Progenitor cell of endocrine pancreas (in vitro differentiated cells): Measurements from ENCODE around the gene KDM1A. TPM values are rescaled to one million over a fixed set of nuclear protein-coding genes. Genes with fewer than 3 reads are reported as not detected.

Source experiments
- DNase-seq: peaks from one replicate; pipeline ENCODE4 v3.0.0; 2021; ENCODE audit warnings: low spot score; ENCODE audit not compliant: unreplicated experiment
- H3K27ac Mint-ChIP-seq: 2 replicates; pipeline ENCODE4 v1.8.0; 2021; ENCODE audit warnings: mild to moderate bottlenecking, moderate library complexity, mixed read lengths
- H3K27me3 Mint-ChIP-seq: 2 replicates; pipeline ENCODE4 v1.8.0; 2021; ENCODE audit warnings: mixed read lengths
- H3K36me3 Mint-ChIP-seq: 2 replicates; pipeline ENCODE4 v1.8.0; 2022; ENCODE audit warnings: mixed read lengths; ENCODE audit not compliant: insufficient read depth
- H3K4me1 Mint-ChIP-seq: 2 replicates; pipeline ENCODE4 v1.8.0; 2021; ENCODE audit warnings: low read depth, mixed read lengths
- H3K4me3 Mint-ChIP-seq: 2 replicates; pipeline ENCODE4 v1.8.0; 2021; ENCODE audit warnings: low read depth, mild to moderate bottlenecking, moderate library complexity, mixed read lengths
- H3K9me3 Mint-ChIP-seq: 2 replicates; pipeline ENCODE4 v1.8.0; 2021; ENCODE audit warnings: low read depth, mixed read lengths
- long read RNA-seq: library from polyadenylated mRNA; unstranded; transcript quantifications from one replicate; pipeline ENCODE4 v2.0.0, GENCODE V29; 2020
- total RNA-seq: library from RNA; stranded (reverse); gene quantifications from 2 replicates; pipeline ENCODE4 v1.2.1, GENCODE V29; 2021
- TF ChIP-seq, protein P1 (sequence below): fragments of 200-600 bp; sonication (generic); IDR thresholded peaks from one replicate; pipeline ENCODE4 v1.5.0; 2021; ENCODE audit warnings: antibody characterized with exemption, mild to moderate bottlenecking; ENCODE audit not compliant: unreplicated experiment

The KDM1A gene
- total RNA-seq = 190 and 197 TPM in 2 replicates
- long read RNA-seq, transcript KDM1A-201 (19 exons, 3,033 nt) = major isoform, 9 of 69 reads
- long read RNA-seq, partial matches to known transcripts = 47 of 69 reads
- long read RNA-seq, other reads (novel, unspliced or antisense) = 9 of 69 reads

DNA sequence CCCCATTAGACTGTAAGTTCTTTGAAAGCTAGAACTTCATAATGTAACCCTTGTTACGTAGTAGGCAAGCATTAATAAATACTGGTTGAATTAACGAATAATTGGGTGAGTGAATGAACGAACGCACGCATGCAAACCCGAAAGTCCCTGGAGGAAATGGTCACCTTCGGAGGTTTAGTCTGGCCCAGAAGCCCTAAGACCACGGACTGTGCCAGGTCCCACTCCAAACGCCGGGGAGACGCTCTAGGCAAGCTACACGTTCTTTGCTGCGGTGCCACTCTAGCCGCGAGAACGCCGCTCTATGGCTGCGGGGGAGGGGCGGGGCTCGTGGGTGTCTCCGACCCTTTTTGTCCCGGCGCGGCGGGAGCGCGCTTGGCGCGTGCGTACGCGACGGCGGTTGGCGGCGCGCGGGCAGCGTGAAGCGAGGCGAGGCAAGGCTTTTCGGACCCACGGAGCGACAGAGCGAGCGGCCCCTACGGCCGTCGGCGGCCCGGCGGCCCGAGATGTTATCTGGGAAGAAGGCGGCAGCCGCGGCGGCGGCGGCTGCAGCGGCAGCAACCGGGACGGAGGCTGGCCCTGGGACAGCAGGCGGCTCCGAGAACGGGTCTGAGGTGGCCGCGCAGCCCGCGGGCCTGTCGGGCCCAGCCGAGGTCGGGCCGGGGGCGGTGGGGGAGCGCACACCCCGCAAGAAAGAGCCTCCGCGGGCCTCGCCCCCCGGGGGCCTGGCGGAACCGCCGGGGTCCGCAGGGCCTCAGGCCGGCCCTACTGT is at the start of gene KDM1A:
KDM1A (plus strand) TSS at position 375 of the 769 bp plus-strand sequence; CDS start at position 504, 129 bp downstream.
- DNase-seq = peak; percentile 93
- TF ChIP-seq, protein P1, sequence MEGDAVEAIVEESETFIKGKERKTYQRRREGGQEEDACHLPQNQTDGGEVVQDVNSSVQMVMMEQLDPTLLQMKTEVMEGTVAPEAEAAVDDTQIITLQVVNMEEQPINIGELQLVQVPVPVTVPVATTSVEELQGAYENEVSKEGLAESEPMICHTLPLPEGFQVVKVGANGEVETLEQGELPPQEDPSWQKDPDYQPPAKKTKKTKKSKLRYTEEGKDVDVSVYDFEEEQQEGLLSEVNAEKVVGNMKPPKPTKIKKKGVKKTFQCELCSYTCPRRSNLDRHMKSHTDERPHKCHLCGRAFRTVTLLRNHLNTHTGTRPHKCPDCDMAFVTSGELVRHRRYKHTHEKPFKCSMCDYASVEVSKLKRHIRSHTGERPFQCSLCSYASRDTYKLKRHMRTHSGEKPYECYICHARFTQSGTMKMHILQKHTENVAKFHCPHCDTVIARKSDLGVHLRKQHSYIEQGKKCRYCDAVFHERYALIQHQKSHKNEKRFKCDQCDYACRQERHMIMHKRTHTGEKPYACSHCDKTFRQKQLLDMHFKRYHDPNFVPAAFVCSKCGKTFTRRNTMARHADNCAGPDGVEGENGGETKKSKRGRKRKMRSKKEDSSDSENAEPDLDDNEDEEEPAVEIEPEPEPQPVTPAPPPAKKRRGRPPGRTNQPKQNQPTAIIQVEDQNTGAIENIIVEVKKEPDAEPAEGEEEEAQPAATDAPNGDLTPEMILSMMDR = peak; percentile 38
- Mint-ChIP-seq H3K27ac (peak within 1 kb of the TSS; percentile 98), H3K4me3 (peak within 1 kb of the TSS; percentile 93), H3K9me3 (peaks cover 10% of the 10 kb centered on the region), H3K36me3 (peaks cover 22% of the 10 kb centered on the region), H3K27me3 (no peaks in the 10 kb centered on the region), H3K4me1 (peaks cover 8% of the 10 kb centered on the region)

DNA sequence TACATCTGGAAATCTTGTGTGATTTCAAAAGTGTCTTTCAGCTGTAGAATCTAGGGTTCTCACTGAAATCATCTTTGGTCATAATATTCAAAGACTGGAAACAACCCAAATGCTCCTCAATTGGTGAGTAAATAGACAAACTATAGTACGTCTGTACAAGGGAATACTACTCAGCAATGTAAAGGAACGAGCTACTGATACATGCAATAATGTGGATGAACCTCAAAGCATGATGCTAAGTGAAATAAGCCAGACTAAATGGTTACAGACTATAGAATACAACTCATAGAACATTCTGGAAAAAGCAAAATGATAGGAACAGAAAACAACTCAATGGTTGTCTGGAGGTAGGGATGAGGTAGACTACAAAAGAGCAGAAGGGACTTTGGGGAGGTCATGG is 49.2 kb upstream of the KDM1A start:
- H3K4me3 Mint-ChIP-seq = no peak overlapping the region
- TF ChIP-seq, protein P1 = no peak
- peaks cover 40% of the 10 kb centered on the region for H3K27me3 Mint-ChIP-seq
- H3K27ac Mint-ChIP-seq = no peak overlapping the region
- no peak for DNase-seq
- H3K36me3 Mint-ChIP-seq = peaks cover 2% of the 10 kb centered on the region
- peaks cover 5% of the 10 kb centered on the region for H3K4me1 Mint-ChIP-seq
- H3K9me3 Mint-ChIP-seq = peaks cover 12% of the 10 kb centered on the region

DNA sequence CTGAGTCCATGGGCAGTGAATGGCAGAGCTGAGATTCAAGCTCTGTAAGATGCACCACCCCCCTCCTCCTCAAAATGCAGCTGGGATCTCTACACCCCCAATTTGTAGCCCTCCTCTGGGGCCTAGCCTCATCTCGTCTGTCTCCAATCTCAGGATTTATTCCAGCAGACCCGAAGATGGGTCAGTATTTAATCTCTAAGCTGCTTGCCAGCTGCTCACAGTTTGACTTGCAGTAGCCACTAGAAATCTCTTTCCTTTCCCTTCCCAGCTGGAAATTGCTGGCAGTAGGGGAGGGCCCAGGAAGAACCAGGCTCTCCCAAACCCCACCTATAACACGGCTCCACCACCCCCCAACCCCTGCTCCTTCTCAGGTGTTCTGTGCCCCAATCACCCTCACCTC is 48.1 kb upstream of the KDM1A start:
- DNase-seq = no peak
- Mint-ChIP-seq H3K9me3 (peaks cover 7% of the 10 kb centered on the region), H3K4me1 (peaks cover 5% of the 10 kb centered on the region), H3K27me3 (peaks cover 40% of the 10 kb centered on the region), H3K36me3 (peaks cover 2% of the 10 kb centered on the region), H3K27ac (peak overlapping the region; percentile 15), H3K4me3 (no peak overlapping the region)
- TF ChIP-seq, protein P1 = no peak

DNA sequence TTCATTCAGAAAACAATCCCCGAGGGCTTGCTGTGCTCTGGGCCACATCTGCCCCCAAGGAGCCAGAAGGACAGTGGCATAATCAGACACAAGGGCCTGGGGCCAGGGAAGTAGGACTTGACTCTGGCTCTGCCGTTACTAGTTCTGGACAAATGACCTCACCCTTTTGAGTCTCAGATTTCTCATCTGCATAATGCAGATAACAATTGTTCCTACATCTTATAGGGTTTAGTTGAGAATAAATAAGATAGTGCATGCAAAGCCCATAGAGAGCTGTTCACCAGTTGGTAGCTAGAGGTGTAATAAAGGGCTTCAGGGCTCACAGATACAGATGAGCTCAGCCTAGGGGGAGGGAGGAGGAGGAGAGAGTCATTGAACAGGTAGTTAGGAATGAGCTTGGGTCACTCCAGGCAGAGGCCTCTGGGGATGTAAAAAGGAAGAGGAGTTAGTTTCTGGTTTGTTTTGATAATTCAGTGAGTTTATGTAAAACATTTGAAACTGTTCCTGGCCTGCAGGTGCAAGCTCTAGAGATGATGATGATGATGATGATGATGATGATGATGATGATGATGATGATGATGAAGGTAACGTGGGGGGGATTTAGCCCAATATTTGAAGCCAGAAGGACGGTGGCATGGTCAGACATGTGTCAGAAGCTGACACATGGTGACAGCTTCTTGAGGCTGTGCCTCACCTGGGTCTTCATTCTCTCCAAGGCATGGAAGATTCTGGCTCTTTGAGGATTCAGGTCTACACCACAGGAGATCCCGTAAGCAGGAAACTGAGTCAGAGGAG is 47.5 kb upstream of the KDM1A start:
- Mint-ChIP-seq H3K9me3 (peaks cover under 1% of the 10 kb centered on the region), H3K4me3 (no peak overlapping the region), H3K36me3 (no peaks in the 10 kb centered on the region), H3K27ac (peak overlapping the region; percentile 15), H3K4me1 (peaks cover 7% of the 10 kb centered on the region), H3K27me3 (peaks cover 38% of the 10 kb centered on the region)
- TF ChIP-seq, protein P1 = no peak
- DNase-seq = no peak

DNA sequence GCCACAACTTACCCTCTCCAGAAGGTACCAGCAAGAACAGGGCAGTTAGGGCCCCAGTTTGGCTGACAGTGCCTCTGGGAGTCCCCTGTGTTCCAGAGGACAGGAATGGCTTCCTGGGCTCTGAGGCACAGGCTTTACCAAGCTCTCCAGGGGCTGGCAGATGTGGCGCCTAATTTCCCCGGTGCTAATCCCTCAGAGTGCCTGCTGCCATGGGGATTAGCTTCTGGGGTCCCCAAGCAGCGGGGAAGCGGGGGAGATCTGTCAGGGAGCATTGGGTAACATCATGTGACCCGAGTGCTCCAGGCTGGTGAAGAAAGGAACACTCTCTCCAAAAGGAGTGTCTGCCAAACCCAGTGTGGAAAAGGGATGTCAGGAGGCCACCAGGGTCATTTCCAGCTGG is 46.5 kb upstream of the KDM1A start, which contains the start of gene LACTBL1:
LACTBL1 (minus strand) TSS at position 107 of the 400 bp plus-strand sequence. CDS start 550 bp downstream, outside the sequence.
- Mint-ChIP-seq H3K4me1 (peaks cover 7% of the 10 kb centered on the region), H3K27ac (no peak within 1 kb of the TSS), H3K4me3 (no peak within 1 kb of the TSS), H3K27me3 (peaks cover 38% of the 10 kb centered on the region), H3K36me3 (no peaks in the 10 kb centered on the region), H3K9me3 (no peaks in the 10 kb centered on the region)
- no peak for DNase-seq
- TF ChIP-seq, protein P1 = no peak
